K562 (cell line): ENCODE results near the gene PLCB3. TPM values are rescaled to one million over a fixed set of nuclear protein-coding genes. Genes with fewer than 3 reads are reported as not detected.

Experiments used
- BCL6 ChIP-seq: fragments of 250-450 bp; sonication (Bioruptor Pico); IDR thresholded peaks from 2 replicates; pipeline ENCODE4 v1.4.0; 2020
- BRD9 ChIP-seq: fragments of 450-650 bp; IDR thresholded peaks from 2 replicates; pipeline ENCODE4 v1.6.1; 2018; ENCODE audit warnings: low read depth; ENCODE audit not compliant: partially characterized antibody
- CBFB ChIP-seq: sonication (generic); formaldehyde crosslinking; IDR thresholded peaks from 2 replicates; pipeline ENCODE4 v1.4.0; 2020; ENCODE audit warnings: mild to moderate bottlenecking, missing genetic modification reagents
- ELF1 ChIP-seq: fragments of 200-800 bp; sonication (Bioruptor generic); IDR thresholded peaks from 2 replicates; pipeline ENCODE4 v1.6.1; 2016; ENCODE audit warnings: missing genetic modification characterization, missing compliant biosample characterization
- KAT2B ChIP-seq: IDR thresholded peaks from one replicate; pipeline ENCODE4 v1.6.1; 2012; ENCODE audit warnings: low read depth, mild to moderate bottlenecking, control low read depth, inconsistent platforms, low read length, moderate library complexity
- NFE2 ChIP-seq: IDR thresholded peaks from 2 replicates; pipeline ENCODE4 v1.6.1; 2014; ENCODE audit warnings: antibody characterized with exemption, low read depth
- NR1H2 ChIP-seq: sonication (generic); formaldehyde crosslinking; IDR thresholded peaks from 2 replicates; pipeline ENCODE4 v1.4.0; 2020; ENCODE audit warnings: mild to moderate bottlenecking, missing genetic modification reagents
- PHB ChIP-seq: fragments of 250-450 bp; sonication (Bioruptor Pico); IDR thresholded peaks from 2 replicates; pipeline ENCODE4 v1.5.0; 2021
- POLR2A ChIP-seq: fragments of 450-650 bp; conservative IDR thresholded peaks from 2 replicates; pipeline ENCODE4 v1.6.1; 2016
- SAP30 ChIP-seq: fragments of 200-600 bp; sonication (generic); IDR thresholded peaks from 2 replicates; pipeline ENCODE4 v1.6.1; 2012; ENCODE audit warnings: borderline replicate concordance, low read depth, mild to moderate bottlenecking, moderate library complexity, low read length, control low read depth, inconsistent platforms; ENCODE audit not compliant: insufficient read depth, poor library complexity, severe bottlenecking
- SPI1 ChIP-seq: IDR thresholded peaks from 2 replicates; pipeline ENCODE4 v1.6.1; 2011; ENCODE audit warnings: low read depth, low read length, control low read depth, borderline replicate concordance
- TAF7 ChIP-seq: fragments of 450-650 bp; IDR thresholded peaks from 2 replicates; pipeline ENCODE4 v1.6.1; 2016; ENCODE audit warnings: missing genetic modification characterization, missing compliant biosample characterization
- ZNF316 ChIP-seq: fragments of 450-650 bp; IDR thresholded peaks from 2 replicates; pipeline ENCODE4 v1.6.1; 2016
- polyA plus RNA-seq, 8 experiments: library from polyadenylated mRNA; depleted of rRNA in 4 of 8; stranded (reverse) in 5 of 8; unstranded in 3 of 8; fragments of >200 nt; fragmentation: Nextera tagmentation in 2 of 8; fragmentation: Illumina TruSeq in 1 of 8; extraction: Ambion mirVana in 2 of 8; extraction: Trizol in 1 of 8; gene quantifications; 2 replicates each; pipeline versions ENCODE4 v1.2.1 to v1.2.3, GENCODE V29; 2011 to 2014; ENCODE audit warnings: inconsistent platforms in 1 of 8, missing spikeins in 1 of 8
- total RNA-seq, 7 experiments: library from RNA; depleted of rRNA in 6 of 7; stranded (reverse); fragments of >200 nt in 6 of 7; fragmentation: Illumina TruSeq in 2 of 7; extraction: Trizol in 2 of 7; gene quantifications; 2 replicates each; pipeline versions ENCODE4 v1.2.1 to v1.2.3, GENCODE V29; 2011 to 2021; ENCODE audit warnings: low replicate concordance in 1 of 7
- TF ChIP-seq, protein P1 (sequence below), 2 experiments: fragments of 250-450 bp in 1 of 2; fragments of 450-650 bp in 1 of 2; sonication (Bioruptor Pico) in 1 of 2; IDR thresholded peaks; 2 replicates each; pipeline versions ENCODE4 v1.6.1 to v1.8.0; 2016 to 2021; ENCODE audit warnings: mild to moderate bottlenecking in 2 of 2, moderate library complexity in 2 of 2, missing compliant biosample characterization in 1 of 2, missing genetic modification characterization in 1 of 2
- TF ChIP-seq, protein P2 (sequence below): sonication (generic); formaldehyde crosslinking; IDR thresholded peaks from 2 replicates; pipeline ENCODE4 v1.8.0; 2023; ENCODE audit warnings: missing genetic modification reagents, mild to moderate bottlenecking, borderline replicate concordance
- TF ChIP-seq, protein P3 (sequence below): fragments of 450-650 bp; IDR thresholded peaks from 2 replicates; pipeline ENCODE4 v1.7.1; 2018; ENCODE audit warnings: mild to moderate bottlenecking, low read depth; ENCODE audit not compliant: partially characterized antibody
- TF ChIP-seq, protein P4 (sequence below): sonication (generic); formaldehyde crosslinking; IDR thresholded peaks from 2 replicates; pipeline ENCODE4 v1.8.0; 2022; ENCODE audit warnings: missing genetic modification reagents, mild to moderate bottlenecking, moderate library complexity, borderline replicate concordance

PLCB3 gene
- total and polyA plus RNA-seq, 9 of the 15 experiments (the other 6 are each of a cell fraction or from before 2014, with no cell fraction given), result 0.31 to 44.8 (median 14.6) TPM

DNA sequence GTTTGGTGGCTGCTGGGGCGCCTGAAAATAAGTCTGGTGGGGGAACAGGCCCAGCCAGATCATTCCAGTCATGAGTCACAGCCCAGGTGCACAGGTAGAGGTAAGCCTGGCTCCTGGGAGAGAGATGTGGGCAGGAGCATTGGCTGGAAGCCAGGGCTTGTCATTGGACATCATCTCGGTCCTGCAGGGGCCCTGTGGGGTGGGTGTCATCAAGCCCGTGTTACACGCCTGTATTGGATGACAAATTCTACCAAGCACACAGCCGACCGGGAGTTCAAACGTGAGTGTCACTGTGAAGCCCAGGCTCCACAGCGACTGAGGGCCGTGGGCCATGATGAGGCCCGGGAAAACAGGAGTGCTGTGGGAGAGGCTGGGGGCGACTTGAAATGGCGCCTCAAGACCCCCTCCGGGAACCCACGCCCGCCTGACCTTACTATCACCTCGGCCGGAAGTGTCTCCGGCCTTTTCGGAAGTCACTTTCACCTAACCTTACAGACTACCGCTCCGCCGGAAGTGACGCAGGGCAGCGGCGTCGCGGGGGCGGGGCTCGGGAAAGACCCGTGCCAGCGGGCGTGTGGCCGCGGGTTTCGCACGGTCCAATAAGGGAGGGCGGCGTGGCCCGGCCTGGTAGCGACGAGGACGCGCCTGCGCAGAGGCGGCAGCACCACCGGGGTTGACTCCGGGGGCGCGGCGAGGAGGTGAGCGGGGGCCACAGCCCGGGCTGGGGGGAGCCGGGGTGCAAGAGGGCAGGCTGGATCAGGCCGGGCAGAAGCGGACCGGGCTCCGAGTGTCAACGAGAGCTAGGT, 10.7 kb upstream of the PLCB3 start, which contains the start of gene FKBP2 (continued):
- TF ChIP-seq, protein P1, sequence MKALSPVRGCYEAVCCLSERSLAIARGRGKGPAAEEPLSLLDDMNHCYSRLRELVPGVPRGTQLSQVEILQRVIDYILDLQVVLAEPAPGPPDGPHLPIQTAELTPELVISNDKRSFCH (CRISPR knock-in tag; IDR thresholded peaks at IDR 0.05), result no peak
- TF ChIP-seq, protein P1 (tag; IDR thresholded peaks at IDR 0.05), result no peak
- TF ChIP-seq, protein P2, sequence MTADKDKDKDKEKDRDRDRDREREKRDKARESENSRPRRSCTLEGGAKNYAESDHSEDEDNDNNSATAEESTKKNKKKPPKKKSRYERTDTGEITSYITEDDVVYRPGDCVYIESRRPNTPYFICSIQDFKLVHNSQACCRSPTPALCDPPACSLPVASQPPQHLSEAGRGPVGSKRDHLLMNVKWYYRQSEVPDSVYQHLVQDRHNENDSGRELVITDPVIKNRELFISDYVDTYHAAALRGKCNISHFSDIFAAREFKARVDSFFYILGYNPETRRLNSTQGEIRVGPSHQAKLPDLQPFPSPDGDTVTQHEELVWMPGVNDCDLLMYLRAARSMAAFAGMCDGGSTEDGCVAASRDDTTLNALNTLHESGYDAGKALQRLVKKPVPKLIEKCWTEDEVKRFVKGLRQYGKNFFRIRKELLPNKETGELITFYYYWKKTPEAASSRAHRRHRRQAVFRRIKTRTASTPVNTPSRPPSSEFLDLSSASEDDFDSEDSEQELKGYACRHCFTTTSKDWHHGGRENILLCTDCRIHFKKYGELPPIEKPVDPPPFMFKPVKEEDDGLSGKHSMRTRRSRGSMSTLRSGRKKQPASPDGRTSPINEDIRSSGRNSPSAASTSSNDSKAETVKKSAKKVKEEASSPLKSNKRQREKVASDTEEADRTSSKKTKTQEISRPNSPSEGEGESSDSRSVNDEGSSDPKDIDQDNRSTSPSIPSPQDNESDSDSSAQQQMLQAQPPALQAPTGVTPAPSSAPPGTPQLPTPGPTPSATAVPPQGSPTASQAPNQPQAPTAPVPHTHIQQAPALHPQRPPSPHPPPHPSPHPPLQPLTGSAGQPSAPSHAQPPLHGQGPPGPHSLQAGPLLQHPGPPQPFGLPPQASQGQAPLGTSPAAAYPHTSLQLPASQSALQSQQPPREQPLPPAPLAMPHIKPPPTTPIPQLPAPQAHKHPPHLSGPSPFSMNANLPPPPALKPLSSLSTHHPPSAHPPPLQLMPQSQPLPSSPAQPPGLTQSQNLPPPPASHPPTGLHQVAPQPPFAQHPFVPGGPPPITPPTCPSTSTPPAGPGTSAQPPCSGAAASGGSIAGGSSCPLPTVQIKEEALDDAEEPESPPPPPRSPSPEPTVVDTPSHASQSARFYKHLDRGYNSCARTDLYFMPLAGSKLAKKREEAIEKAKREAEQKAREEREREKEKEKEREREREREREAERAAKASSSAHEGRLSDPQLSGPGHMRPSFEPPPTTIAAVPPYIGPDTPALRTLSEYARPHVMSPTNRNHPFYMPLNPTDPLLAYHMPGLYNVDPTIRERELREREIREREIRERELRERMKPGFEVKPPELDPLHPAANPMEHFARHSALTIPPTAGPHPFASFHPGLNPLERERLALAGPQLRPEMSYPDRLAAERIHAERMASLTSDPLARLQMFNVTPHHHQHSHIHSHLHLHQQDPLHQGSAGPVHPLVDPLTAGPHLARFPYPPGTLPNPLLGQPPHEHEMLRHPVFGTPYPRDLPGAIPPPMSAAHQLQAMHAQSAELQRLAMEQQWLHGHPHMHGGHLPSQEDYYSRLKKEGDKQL (CRISPR knock-in tag), result no peak
- TF ChIP-seq, protein P3, sequence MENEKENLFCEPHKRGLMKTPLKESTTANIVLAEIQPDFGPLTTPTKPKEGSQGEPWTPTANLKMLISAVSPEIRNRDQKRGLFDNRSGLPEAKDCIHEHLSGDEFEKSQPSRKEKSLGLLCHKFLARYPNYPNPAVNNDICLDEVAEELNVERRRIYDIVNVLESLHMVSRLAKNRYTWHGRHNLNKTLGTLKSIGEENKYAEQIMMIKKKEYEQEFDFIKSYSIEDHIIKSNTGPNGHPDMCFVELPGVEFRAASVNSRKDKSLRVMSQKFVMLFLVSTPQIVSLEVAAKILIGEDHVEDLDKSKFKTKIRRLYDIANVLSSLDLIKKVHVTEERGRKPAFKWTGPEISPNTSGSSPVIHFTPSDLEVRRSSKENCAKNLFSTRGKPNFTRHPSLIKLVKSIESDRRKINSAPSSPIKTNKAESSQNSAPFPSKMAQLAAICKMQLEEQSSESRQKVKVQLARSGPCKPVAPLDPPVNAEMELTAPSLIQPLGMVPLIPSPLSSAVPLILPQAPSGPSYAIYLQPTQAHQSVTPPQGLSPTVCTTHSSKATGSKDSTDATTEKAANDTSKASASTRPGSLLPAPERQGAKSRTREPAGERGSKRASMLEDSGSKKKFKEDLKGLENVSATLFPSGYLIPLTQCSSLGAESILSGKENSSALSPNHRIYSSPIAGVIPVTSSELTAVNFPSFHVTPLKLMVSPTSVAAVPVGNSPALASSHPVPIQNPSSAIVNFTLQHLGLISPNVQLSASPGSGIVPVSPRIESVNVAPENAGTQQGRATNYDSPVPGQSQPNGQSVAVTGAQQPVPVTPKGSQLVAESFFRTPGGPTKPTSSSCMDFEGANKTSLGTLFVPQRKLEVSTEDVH, result peak; percentile 85
- TF ChIP-seq SAP30 (peak; percentile 65), BRD9 (peak; percentile 61), CBFB (CRISPR knock-in tag) (peak; percentile 63; the same call in 1 of the 2 replicates), TAF7 (tag) (peak; percentile 85), ZNF316 (no peak), ELF1 (peak; percentile 76), SPI1 (peak; percentile 35; the same call in 1 of the 2 replicates), NFE2 (no peak), PHB (no peak; the same call in 1 of the 2 replicates), BCL6 (no peak), NR1H2 (CRISPR knock-in tag) (peak; percentile 97), KAT2B (no peak), POLR2A (peak; percentile 97)
- TF ChIP-seq, protein P4, sequence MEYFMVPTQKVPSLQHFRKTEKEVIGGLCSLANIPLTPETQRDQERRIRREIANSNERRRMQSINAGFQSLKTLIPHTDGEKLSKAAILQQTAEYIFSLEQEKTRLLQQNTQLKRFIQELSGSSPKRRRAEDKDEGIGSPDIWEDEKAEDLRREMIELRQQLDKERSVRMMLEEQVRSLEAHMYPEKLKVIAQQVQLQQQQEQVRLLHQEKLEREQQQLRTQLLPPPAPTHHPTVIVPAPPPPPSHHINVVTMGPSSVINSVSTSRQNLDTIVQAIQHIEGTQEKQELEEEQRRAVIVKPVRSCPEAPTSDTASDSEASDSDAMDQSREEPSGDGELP (CRISPR knock-in tag), result peak; percentile 42; the same call in 1 of the 2 replicates
